Measurements from ENCODE around the gene TEX13B.
"Not testable (repeated sequence)": the region's sequence is repeated elsewhere in the genome, so short reads cannot be mapped to it uniquely, and the experiment has no call there.

Gene TEX13B

GRCh38 chrX:107982356-107982755, at the start of gene TEX13B:
TSS of gene TEX13B (minus strand) at chrX:107982370. CDS start at chrX:107982127, 243 bp downstream.
- no peak for DNase-seq

GRCh38 chrX:108029928-108030711, 48.0 kb upstream of the TEX13B start:
- DNase-seq: no peak

- no peak for DNase-seq
Measured at GRCh38 chrX:108028854-108029253, 46.7 kb upstream of the TEX13B start.

GRCh38 chrX:108025954-108026600, 43.9 kb upstream of the TEX13B start:
- no peak for DNase-seq

- no peak for DNase-seq
Measured at GRCh38 chrX:108025376-108025775, 43.2 kb upstream of the TEX13B start.

DNA sequence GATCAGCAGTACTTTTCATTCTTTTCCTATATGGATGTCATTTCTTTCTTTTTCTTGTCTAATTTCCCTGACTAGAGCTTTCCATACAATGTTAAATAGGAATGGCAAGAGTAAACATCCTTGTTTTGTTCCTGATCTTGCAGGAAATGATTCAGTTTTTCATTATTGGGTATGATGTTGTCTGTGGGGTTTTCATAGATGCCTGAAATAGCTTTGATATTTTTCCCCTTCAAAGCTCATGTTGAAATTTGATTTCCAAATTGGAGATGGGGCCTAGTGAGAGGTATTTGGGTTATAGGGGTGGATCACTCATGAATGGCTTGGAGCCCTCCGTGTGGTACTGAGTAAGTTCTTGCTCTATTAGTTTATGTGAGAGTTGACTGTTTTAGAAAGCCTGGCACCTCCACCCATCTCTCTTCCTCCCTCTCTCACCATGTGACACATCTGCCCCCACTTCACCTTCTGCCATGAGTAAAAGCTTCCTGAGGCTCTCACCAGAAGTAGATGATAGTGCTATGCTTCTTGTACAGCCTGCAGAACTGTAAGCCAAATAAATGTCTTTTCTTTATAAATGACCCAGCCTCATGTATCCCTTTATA, 40.4 kb upstream of the TEX13B start:
- DNase-seq: no peak

DNA sequence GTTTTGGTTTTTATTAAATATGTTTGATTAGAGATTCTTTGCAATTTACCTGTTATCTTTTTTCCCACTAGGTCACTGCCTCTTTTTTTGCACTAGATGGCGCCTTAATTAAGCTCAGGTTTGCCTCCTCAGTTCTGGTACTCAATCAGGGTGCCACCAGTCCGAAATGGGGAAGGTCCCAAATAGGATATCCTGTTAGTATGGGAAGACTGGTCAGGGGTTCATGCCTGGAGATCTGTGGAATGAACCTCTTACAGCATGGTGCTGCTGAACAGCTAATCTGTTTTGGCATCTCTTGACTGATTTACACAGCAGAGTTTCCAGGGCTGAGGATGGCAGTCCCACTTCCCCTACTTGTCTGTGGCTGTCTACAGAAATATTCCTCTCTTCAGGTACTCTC, 38.5 kb upstream of the TEX13B start:
- DNase-seq: peak in 1 of 2 experiments; percentile 31

DNA sequence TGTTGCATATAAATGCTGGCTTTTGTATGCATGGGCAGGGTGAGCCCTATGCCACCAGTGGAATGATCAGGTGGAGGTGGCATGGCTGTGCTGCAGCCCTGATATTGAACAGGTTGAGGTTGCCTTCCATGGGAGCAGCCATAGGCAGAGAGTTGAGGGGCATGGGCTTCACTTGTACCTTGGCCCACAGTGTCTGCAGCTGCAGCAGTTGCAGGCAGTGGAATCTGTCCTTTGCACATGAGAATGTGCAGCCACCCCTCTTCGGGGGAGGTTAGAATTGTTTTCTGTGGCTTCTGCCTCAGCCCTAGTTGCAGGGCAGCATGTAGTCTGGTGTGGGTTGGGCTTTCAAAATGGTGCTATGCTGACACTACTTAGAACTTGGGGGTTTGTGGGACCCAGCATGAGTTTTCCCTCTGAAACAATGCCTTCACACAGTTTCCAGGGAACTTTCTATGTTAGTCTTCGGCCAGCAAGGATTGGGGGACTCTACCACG, 37.3 kb upstream of the TEX13B start:
- no peak for DNase-seq

DNA sequence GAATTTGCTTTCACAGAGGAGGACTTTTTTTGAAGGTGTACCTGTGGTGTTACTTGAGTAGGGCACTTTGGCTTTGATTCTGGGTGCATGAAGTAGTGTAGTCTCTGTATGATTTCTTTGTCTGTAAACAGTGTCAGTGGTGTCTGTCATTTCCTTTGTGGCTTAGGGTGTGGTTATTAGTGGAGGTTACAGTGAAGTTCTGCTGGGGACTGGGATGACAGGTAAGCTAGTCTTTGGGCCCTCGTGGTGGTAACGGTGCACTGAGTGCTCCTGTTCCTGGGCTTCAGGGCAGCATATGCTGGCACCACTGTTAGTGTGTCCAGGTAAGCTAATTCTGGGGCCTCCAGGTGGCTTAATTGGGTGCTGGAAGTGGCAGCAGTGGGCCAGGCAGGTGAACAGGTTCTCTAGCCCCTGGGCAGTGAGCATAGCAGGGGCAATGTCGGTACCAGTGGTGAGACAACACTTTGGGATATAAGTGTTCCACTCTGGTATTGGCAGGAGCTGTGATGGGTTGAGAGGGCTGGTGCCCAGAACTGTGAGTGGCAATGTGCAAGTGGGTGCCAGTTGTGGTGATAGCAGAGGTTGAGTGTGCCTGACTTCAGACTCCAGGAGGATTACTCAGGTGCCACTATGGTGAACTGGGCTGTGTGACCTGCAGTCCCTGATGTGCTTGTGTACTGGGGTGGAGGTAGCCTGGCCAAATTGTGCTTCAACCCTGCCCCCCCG, 36.6 kb upstream of the TEX13B start:
- DNase-seq: no peak

GRCh38 chrX:108001218-108001814, 19.1 kb upstream of the TEX13B start:
- DNase-seq: peak; percentile 81 to 92

- no peak for DNase-seq
Measured at GRCh38 chrX:108000751-108001150, 18.6 kb upstream of the TEX13B start.

DNA sequence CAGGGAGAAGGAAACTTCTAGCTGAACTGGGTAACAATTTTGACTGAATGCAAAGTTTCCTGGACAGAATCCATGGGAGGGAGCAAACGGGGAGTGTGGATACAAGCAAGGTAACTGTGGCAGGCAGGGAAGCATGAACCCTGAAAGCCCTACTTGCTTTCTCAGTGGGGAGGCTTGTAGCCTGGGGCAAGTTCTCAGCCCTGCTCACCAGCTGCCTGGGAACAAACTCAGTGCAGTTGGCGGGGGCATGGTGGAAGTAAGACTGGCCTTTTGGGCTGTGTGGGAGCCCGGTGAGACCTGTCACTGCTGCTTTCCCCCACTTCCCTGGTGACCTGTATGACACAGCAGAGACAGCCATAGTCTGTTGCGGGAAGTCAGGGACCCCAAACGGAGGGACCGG, 14.0 kb upstream of the TEX13B start:
- DNase-seq: no peak

DNA sequence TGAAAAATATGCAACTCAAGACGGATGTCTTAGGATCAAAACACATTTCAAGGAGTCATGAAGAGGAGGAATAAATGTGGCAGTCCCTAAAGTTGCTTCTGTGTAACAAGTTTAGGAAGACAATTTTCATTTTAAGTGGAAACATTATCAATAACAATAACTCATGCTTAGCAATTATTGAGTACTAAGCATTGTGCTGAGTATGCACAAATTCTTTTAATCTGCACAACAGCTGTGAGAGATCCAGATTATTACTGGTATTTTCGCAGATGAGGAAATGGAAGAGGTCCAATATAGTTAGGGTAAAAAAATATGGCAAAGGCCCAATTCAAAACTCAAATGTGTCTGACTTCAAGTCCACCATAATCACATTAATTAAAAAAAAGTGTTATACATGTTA, 2.9 kb upstream of the TEX13B start:
- DNase-seq: no peak

- DNase-seq: no peak
Measured at GRCh38 chrX:107979534-107979933, 2.6 kb downstream of the TEX13B start.

DNA sequence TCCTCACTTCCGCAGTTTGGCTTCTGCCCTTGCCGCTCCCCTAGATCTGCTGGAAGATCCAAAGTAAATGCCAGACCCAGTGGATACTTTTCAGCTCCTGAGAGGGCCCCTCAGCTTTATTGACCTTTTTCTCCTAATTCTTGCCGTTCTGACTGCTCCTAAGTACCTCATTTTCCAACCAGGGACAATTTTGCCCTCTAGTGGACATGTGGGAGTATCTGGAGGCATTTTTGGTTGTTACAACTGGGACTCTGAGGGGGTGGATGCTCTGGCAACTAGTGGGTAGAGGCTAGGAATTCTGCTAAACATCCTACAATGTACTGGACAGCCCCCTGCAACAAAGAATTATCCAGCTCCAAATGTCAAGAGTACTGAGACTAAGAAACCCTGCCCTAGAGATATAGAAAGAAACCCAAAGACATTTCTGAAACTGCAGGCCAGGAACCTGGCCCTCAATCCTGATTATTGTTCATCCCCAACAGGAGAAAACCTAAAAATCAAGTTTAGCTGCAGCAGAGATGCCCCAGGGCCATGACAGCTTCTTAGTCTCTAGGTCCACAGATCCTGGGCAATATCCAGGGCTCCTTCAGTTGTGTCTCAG, 3.4 kb downstream of the TEX13B start:
- DNase-seq: peak in 1 of 2 experiments; percentile 25

GRCh38 chrX:107978071-107978470, 4.1 kb downstream of the TEX13B start:
- no peak for DNase-seq

- no peak for DNase-seq
Measured at GRCh38 chrX:107971636-107972035, 10.5 kb downstream of the TEX13B start.

DNA sequence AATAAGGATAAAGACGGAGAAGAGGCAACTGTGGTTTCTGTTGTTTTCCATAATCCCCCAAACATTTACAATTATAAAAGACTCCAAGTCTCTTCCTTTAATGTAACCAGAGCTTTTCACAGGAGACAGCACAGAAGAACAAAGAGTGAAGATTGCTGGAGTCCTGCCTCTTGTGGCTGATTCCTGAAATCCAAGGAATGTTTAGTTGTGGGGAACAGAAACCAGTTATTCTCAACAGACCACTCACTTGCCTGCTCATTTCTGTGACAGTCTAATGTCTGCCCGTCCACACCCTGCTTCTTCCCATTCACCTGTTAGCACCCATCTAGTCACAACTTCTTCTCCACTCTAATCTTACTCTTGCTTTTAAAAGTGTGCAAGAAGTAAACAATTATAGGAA, 12.1 kb downstream of the TEX13B start:
- DNase-seq: no peak

DNA sequence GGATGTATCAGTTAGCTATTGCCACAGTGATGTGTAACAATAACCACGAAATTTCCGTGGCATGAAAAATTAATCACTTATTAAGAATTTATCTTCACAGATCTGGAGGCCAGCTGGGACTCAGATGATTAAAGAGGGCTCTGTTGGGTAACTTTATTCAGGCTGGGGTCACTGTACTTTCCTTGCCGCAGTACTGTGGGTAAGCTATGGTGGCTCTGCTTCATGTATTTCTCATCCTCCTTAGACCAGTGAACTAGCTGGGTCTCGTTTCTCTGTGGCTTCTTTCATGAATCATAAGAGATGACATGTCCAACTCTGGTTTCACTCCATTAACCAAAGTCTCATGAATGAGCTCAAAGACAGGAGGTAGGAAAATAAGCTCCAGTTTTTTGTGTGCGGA, 13.5 kb downstream of the TEX13B start:
- no peak for DNase-seq

- DNase-seq: not testable (repeated sequence)
Measured at GRCh38 chrX:107955337-107955736, 26.8 kb downstream of the TEX13B start.

DNA sequence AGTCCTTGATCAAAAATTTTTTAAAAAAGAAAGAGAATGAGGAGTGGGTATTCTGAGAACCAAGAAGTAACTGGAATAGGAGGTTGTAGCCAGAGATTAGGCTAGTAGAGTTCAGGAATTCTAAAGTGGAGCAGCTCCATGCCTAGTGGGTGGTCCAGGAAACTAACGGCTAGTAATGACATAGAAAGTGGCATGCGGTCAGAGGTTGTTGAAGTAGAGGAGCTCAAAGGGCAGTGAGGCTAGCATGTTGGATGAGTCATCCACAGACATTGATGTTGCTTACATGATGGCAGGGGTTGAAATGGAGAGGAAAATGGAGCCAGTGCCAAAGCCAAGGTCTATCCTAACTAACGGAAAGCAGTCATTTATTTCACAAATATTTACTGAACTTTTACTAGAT, 42.1 kb downstream of the TEX13B start:
- DNase-seq: no peak

DNA sequence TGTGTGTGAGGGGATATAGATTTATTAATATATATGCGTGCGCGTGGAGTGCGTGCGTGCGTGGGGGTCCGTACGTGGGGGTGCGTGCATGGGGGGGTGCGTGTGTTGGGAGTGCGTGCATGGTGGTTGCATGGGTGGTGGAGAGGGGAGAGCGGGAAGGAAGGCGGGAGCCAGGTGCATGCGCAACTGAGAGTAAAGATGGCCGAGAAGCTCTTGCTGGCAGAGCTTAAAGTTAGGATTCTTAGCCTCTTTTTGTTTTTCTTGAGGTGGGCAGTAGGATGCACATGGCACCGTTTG, 45.8 kb downstream of the TEX13B start:
- DNase-seq: peak in 1 of 2 experiments; percentile 29

Data from NCI-H2081 (cell line).